Neural cell (in vitro differentiated cells): ENCODE measurements around the gene BPGM. TPM values are rescaled to one million over a fixed set of nuclear protein-coding genes. Genes with fewer than 3 reads are reported as not detected.

Source experiments
- H2AFZ ChIP-seq: fragments of 200-600, 300-800 bp; sonication (generic), shearing (Covaris generic); 2 replicates; pipeline ENCODE4 v1.6.0; 2014; ENCODE audit warnings: low read depth, mild to moderate bottlenecking, antibody characterized with exemption, low read length, moderate library complexity
- H3F3A ChIP-seq: fragments of 200-600 bp; shearing (Covaris generic); 2 replicates; pipeline ENCODE4 v1.6.1; 2016; ENCODE audit warnings: mild to moderate bottlenecking, moderate library complexity, mixed read lengths, antibody characterized with exemption, low read length; ENCODE audit not compliant: insufficient read depth, poor library complexity, severe bottlenecking
- H3K27ac ChIP-seq: fragments of 200-600, 300-800 bp; sonication (generic), shearing (Covaris generic); 2 replicates; pipeline ENCODE4 v1.5.1; 2014; ENCODE audit warnings: mild to moderate bottlenecking, low read length, moderate library complexity
- H3K27me3 ChIP-seq: fragments of 300-800, 200-600 bp; sonication (generic), shearing (Covaris generic); 2 replicates; pipeline ENCODE4 v1.6.0; 2014; ENCODE audit warnings: mild to moderate bottlenecking, low read depth, low read length, moderate library complexity; ENCODE audit not compliant: insufficient read depth
- H3K36me3 ChIP-seq: fragments of 300-800, 200-600 bp; sonication (generic), shearing (Covaris generic); 2 replicates; pipeline ENCODE4 v1.5.1; 2014; ENCODE audit warnings: mild to moderate bottlenecking, antibody characterized with exemption, low read length, moderate library complexity; ENCODE audit not compliant: insufficient read depth
- H3K4me2 ChIP-seq: fragments of 300-800, 200-600 bp; sonication (generic), shearing (Covaris generic); 2 replicates; pipeline ENCODE4 v1.6.0; 2014; ENCODE audit warnings: mild to moderate bottlenecking, low read length
- H3K4me3 ChIP-seq: fragments of 300-800, 200-600 bp; sonication (generic), shearing (Covaris generic); 2 replicates; pipeline ENCODE4 v1.5.1; 2014; ENCODE audit warnings: mild to moderate bottlenecking, low read length, moderate library complexity
- H3K79me2 ChIP-seq: fragments of 200-600 bp; shearing (Covaris generic); replicated peaks from 2 replicates; pipeline ENCODE4 v1.6.0; 2014; ENCODE audit warnings: mild to moderate bottlenecking, low read length, moderate library complexity; ENCODE audit not compliant: insufficient read depth
- H3K9ac ChIP-seq: fragments of 300-800, 200-600 bp; sonication (generic), shearing (Covaris generic); 2 replicates; pipeline ENCODE4 v1.6.1; 2016; ENCODE audit warnings: mild to moderate bottlenecking, low read length, mixed read lengths
- H3K9me2 ChIP-seq: fragments of 200-600 bp; shearing (Covaris generic); 2 replicates; pipeline ENCODE4 v1.6.1; 2016; ENCODE audit warnings: mild to moderate bottlenecking, low read length, mixed read lengths; ENCODE audit not compliant: insufficient read depth
- H3K9me3 ChIP-seq: fragments of 200-600, 300-800 bp; sonication (generic), shearing (Covaris generic); 2 replicates; pipeline ENCODE4 v1.6.1; 2016; ENCODE audit warnings: mild to moderate bottlenecking, mixed run types, low read length, moderate library complexity, mixed read lengths
- H4K20me1 ChIP-seq: fragments of 200-600 bp; shearing (Covaris generic); 2 replicates; pipeline ENCODE4 v1.6.1; 2016; ENCODE audit warnings: mild to moderate bottlenecking, mixed run types; ENCODE audit not compliant: insufficient read depth
- CTCF ChIP-seq: fragments of 450-650 bp; IDR thresholded peaks from 2 replicates; pipeline ENCODE4 v1.5.1; 2014; ENCODE audit warnings: antibody characterized with exemption, mild to moderate bottlenecking, moderate library complexity; ENCODE audit not compliant: poor library complexity, severe bottlenecking
- EP300 ChIP-seq: fragments of 450-650 bp; conservative IDR thresholded peaks from 2 replicates; pipeline ENCODE4 v1.6.1; 2014; ENCODE audit warnings: antibody characterized with exemption, mild to moderate bottlenecking, moderate library complexity; ENCODE audit not compliant: poor library complexity, severe bottlenecking
- EZH2 ChIP-seq: fragments of 200-600, 300-800 bp; shearing (Covaris generic), sonication (generic); IDR thresholded peaks from 2 replicates; pipeline ENCODE4 v1.6.1; 2014; ENCODE audit warnings: antibody characterized with exemption, low read length, borderline replicate concordance, mild to moderate bottlenecking; ENCODE audit not compliant: insufficient read depth, poor library complexity, severe bottlenecking
- MXI1 ChIP-seq: fragments of 450-650 bp; conservative IDR thresholded peaks from 2 replicates; pipeline ENCODE4 v1.6.1; 2014; ENCODE audit warnings: antibody characterized with exemption, mild to moderate bottlenecking; ENCODE audit not compliant: poor library complexity, severe bottlenecking
- POLR2AphosphoS5 ChIP-seq: IDR thresholded peaks from 2 replicates; pipeline ENCODE4 v1.6.1; 2012
- RAD21 ChIP-seq: fragments of 450-650 bp; conservative IDR thresholded peaks from 2 replicates; pipeline ENCODE4 v1.6.1; 2014; ENCODE audit warnings: antibody characterized with exemption, mild to moderate bottlenecking, moderate library complexity
- REST ChIP-seq: IDR thresholded peaks from 2 replicates; pipeline ENCODE4 v1.6.1; 2012; ENCODE audit warnings: borderline replicate concordance
- SMC3 ChIP-seq: fragments of 450-650 bp; conservative IDR thresholded peaks from 2 replicates; pipeline ENCODE4 v1.6.1; 2014; ENCODE audit warnings: antibody characterized with exemption, mild to moderate bottlenecking, moderate library complexity; ENCODE audit not compliant: poor library complexity
- TAF1 ChIP-seq: IDR thresholded peaks from 2 replicates; pipeline ENCODE4 v1.6.1; 2012; ENCODE audit warnings: low read depth
- polyA plus RNA-seq: library from polyadenylated mRNA; depleted of rRNA; stranded (reverse); fragments of >200 nt; gene quantifications from 2 replicates; pipeline ENCODE4 v1.2.3, GENCODE V29; 2014

The BPGM gene
- polyA plus RNA-seq, 1 donor from 2014 or later: 57.4 TPM

GRCh38 chr7:134601459-134601858 lies 45.2 kb upstream of the BPGM start:
- TF ChIP-seq TAF1: no peak
- no peak for TF ChIP-seq SMC3
- no peak for TF ChIP-seq MXI1
- no peak for TF ChIP-seq RAD21
- TF ChIP-seq CTCF: no peak
- TF ChIP-seq EP300: no peak
- no peak for TF ChIP-seq POLR2AphosphoS5
- no peak overlapping the region for H3K4me2 ChIP-seq
- H3K9me3 ChIP-seq: no peaks in the 10 kb centered on the region
- H3K36me3 ChIP-seq: no peaks in the 10 kb centered on the region
- no peaks in the 10 kb centered on the region for H3K79me2 ChIP-seq
- no peaks in the 10 kb centered on the region for H3K9me2 ChIP-seq
- H3K27ac ChIP-seq: no peak overlapping the region
- no peaks in the 10 kb centered on the region for H4K20me1 ChIP-seq
- no peak overlapping the region for H3K4me3 ChIP-seq
- H3F3A ChIP-seq: no peaks in the 10 kb centered on the region
- no peaks in the 10 kb centered on the region for H3K27me3 ChIP-seq
- no peak overlapping the region for H2AFZ ChIP-seq
- no peak overlapping the region for H3K9ac ChIP-seq

GRCh38 chr7:134602881-134603451 lies 43.7 kb upstream of the BPGM start:
- Histone ChIP-seq H3K9ac (no peak overlapping the region), H3K4me3 (no peak overlapping the region), H3K27ac (no peak overlapping the region)

More at GRCh38 chr7:134602881-134603451, 43.7 kb upstream of the BPGM start:
- Histone ChIP-seq H3F3A (no peaks in the 10 kb centered on the region), H3K4me2 (no peak overlapping the region), H3K9me3 (no peaks in the 10 kb centered on the region), H3K9me2 (no peaks in the 10 kb centered on the region), H3K36me3 (no peaks in the 10 kb centered on the region), H2AFZ (no peak overlapping the region), H4K20me1 (no peaks in the 10 kb centered on the region), H3K79me2 (no peaks in the 10 kb centered on the region), H3K27me3 (no peaks in the 10 kb centered on the region)
- TF ChIP-seq TAF1 (no peak), CTCF (no peak), SMC3 (no peak), EZH2 (no peak), RAD21 (no peak), REST (no peak)
